OCI-LY1 (cell line): ENCODE measurements around the gene ILF3.

Experiments
- EZH2 ChIP-seq: fragments of 200-600 bp; sonication (generic), shearing (Covaris generic); IDR thresholded peaks from 2 replicates; pipeline ENCODE4 v1.8.0; 2017; ENCODE audit warnings: borderline replicate concordance, mixed run types, mild to moderate bottlenecking, antibody characterized with exemption, low read length, moderate library complexity, mixed read lengths
- TF ChIP-seq, protein P1 (sequence below): fragments of 200-600 bp; sonication (generic), shearing (Covaris generic); IDR thresholded peaks from 2 replicates; pipeline ENCODE4 v1.5.1; 2017; ENCODE audit warnings: mild to moderate bottlenecking, antibody characterized with exemption, low read length, moderate library complexity, mixed read lengths

DNA sequence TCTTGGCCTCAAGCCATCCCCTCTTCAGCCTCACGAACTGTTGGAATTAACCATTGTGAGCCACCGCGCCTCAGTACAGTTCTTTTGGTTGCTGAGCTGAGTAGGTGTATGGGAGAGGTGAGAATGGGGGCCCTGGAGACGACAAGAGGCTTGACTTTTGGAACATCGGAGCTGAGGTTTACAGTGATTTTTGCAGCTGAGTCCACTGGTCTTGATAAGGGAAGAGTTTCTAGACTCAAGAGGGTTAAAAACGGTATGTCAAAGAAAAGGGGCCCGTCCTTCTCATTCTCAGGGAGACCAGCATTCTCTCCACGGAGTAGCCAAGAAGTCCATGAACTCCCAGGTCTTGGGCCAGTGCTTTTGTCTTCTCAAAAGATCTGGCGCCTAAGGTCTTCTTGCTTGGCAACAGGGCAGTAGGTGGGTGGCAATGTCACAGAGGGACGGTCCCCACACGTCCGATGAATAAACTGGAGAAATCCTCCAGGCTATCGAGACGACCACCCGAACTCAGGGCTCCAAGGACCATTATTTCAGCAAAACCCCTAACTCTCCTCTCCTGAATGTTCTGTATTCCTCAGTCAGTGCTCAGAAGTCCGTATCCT, 40.7 kb downstream of the ILF3 start:
- TF ChIP-seq, protein P1, sequence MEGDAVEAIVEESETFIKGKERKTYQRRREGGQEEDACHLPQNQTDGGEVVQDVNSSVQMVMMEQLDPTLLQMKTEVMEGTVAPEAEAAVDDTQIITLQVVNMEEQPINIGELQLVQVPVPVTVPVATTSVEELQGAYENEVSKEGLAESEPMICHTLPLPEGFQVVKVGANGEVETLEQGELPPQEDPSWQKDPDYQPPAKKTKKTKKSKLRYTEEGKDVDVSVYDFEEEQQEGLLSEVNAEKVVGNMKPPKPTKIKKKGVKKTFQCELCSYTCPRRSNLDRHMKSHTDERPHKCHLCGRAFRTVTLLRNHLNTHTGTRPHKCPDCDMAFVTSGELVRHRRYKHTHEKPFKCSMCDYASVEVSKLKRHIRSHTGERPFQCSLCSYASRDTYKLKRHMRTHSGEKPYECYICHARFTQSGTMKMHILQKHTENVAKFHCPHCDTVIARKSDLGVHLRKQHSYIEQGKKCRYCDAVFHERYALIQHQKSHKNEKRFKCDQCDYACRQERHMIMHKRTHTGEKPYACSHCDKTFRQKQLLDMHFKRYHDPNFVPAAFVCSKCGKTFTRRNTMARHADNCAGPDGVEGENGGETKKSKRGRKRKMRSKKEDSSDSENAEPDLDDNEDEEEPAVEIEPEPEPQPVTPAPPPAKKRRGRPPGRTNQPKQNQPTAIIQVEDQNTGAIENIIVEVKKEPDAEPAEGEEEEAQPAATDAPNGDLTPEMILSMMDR = no peak
- no peak for TF ChIP-seq EZH2
